AG04450 (cell line): Measurements from ENCODE around the gene SHANK1. TPM values are rescaled to one million over a fixed set of nuclear protein-coding genes. Genes with fewer than 3 reads are reported as not detected.
A peak's percentile ranks its signal among the peaks of the same experiment; 100 is the strongest.

Source experiments
- CTCF ChIA-PET: fragments of 300-600, 350-600 bp; formaldehyde crosslinking; extraction: SDS; loops from one replicate; lab custom pipeline; 2022; ENCODE audit warnings: antibody characterized with exemption, inconsistent platforms; lab: Charles Lee
- POLR2A ChIA-PET: fragments of 350-600 bp; formaldehyde crosslinking; extraction: SDS; loops from one replicate; lab custom pipeline; 2021; ENCODE audit warnings: antibody characterized with exemption, inconsistent platforms; lab: Yijun Ruan, JAX
- DNase-seq: peaks from one replicate; pipeline ENCODE4 v3.0.0-alpha.2; 2011; ENCODE audit warnings: low read depth, low spot score
- H3K27ac ChIP-seq: one replicate; pipeline ENCODE4 v1.5.1; 2012; ENCODE audit warnings: low read depth, low read length, control low read depth
- H3K27me3 ChIP-seq: one replicate; pipeline ENCODE4 v1.6.0; 2012; ENCODE audit warnings: low read length; ENCODE audit not compliant: control insufficient read depth, insufficient read depth
- H3K4me3 ChIP-seq: 2 replicates; pipeline ENCODE4 v1.5.1; 2011; ENCODE audit warnings: mild to moderate bottlenecking, low read depth, low read length, control low read depth
- H3K9me3 ChIP-seq: 2 replicates; pipeline ENCODE4 v1.5.1; 2012; ENCODE audit warnings: low read length; ENCODE audit not compliant: control insufficient read depth, insufficient read depth
- polyA plus RNA-seq: library from polyadenylated mRNA; depleted of rRNA; stranded (reverse); fragments of >200 nt; gene quantifications from 2 replicates; pipeline ENCODE4 v1.2.3, GENCODE V29; 2011
- TF ChIP-seq, protein P1 (sequence below): IDR thresholded peaks from 2 replicates; pipeline ENCODE4 v1.5.1; 2011; ENCODE audit warnings: low read depth, low read length, control low read depth, inconsistent platforms

SHANK1 gene
- polyA plus RNA-seq, 1 experiment = 2.4 TPM

DNA sequence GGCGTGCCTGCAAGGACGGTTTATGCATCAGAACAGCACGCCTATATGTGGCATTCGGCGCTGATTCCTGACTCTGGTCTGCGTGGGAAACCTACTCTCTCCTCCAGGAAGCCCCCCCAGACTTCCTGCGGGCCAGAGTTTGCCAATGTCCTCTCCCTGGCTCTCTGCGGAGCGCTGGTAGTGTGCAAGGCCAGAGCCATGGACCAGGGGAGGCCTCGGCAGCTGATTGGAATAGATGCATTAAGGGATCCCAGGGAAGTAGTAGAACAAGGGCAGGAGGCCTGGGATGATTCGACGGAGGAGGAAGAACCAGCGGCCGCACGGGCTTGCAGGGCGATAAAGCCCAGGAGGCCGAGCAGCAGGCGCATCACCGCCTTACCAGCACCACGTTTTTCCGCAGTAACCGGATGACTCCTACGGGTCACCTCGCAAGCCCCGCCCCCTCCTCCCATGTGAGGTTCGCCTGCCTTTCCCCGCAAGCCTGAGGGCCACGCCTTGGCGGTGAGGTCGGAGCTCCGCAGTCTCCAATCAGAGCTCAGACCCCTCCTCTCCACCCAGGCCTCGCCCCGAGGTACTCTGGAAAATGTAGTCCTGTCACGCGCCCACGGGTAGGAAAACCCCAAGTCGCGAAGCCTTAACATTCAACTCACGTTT is 8.6 kb upstream of the SHANK1 start:
- ChIA-PET POLR2A (interaction anchor here (1.0 kb wide), 1 partner anchor 77 kb away, joined by 3 read pairs; no protein-coding TSS in a partner anchor), CTCF (interaction anchor here (1.9 kb wide), 1 partner anchor 23 kb away, joined by 11 read pairs; no protein-coding TSS in a partner anchor)

GRCh38 chr19:50725911-50726230 is 6.3 kb upstream of the SHANK1 start:
- Histone ChIP-seq H3K9me3 (no peaks in the 10 kb centered on the region; the same call in 1 of the 2 replicates), H3K27me3 (no peaks in the 10 kb centered on the region), H3K27ac (no peak overlapping the region), H3K4me3 (peak overlapping the region; percentile 77)
- TF ChIP-seq, protein P1, sequence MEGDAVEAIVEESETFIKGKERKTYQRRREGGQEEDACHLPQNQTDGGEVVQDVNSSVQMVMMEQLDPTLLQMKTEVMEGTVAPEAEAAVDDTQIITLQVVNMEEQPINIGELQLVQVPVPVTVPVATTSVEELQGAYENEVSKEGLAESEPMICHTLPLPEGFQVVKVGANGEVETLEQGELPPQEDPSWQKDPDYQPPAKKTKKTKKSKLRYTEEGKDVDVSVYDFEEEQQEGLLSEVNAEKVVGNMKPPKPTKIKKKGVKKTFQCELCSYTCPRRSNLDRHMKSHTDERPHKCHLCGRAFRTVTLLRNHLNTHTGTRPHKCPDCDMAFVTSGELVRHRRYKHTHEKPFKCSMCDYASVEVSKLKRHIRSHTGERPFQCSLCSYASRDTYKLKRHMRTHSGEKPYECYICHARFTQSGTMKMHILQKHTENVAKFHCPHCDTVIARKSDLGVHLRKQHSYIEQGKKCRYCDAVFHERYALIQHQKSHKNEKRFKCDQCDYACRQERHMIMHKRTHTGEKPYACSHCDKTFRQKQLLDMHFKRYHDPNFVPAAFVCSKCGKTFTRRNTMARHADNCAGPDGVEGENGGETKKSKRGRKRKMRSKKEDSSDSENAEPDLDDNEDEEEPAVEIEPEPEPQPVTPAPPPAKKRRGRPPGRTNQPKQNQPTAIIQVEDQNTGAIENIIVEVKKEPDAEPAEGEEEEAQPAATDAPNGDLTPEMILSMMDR = no peak
- ChIA-PET CTCF (no interaction called here), POLR2A (no interaction called here)
- no peak for DNase-seq

More for the DNA sequence above, 8.6 kb upstream of the SHANK1 start:
- no peak overlapping the region for H3K27ac ChIP-seq
- TF ChIP-seq, protein P1 = no peak
- H3K27me3 ChIP-seq = no peaks in the 10 kb centered on the region
- no peak for DNase-seq
- H3K9me3 ChIP-seq = no peaks in the 10 kb centered on the region; the same call in 1 of the 2 replicates
- no peak overlapping the region for H3K4me3 ChIP-seq

- POLR2A ChIA-PET = interaction anchor here (0.8 to 1.5 kb wide), 4 partner anchors 9 to 80 kb away, joined by 3 to 15 read pairs (median 8); no protein-coding TSS in a partner anchor
- TF ChIP-seq, protein P1 = no peak
- H3K27ac ChIP-seq = peak overlapping the region; percentile 52
- no peak for DNase-seq
- peak overlapping the region; percentile 77 for H3K4me3 ChIP-seq
- no peaks in the 10 kb centered on the region for H3K27me3 ChIP-seq
- H3K9me3 ChIP-seq = no peaks in the 10 kb centered on the region; the same call in 1 of the 2 replicates
- CTCF ChIA-PET = interaction anchor here (0.6 to 2.1 kb wide), 38 partner anchors 7 to 1210 kb away, joined by 3 to 29 read pairs (median 4); partner anchors contain the start of genes ACP4 and VRK3
These were observed 5.8 kb upstream of the SHANK1 start for GRCh38 chr19:50725218-50725910.

DNA sequence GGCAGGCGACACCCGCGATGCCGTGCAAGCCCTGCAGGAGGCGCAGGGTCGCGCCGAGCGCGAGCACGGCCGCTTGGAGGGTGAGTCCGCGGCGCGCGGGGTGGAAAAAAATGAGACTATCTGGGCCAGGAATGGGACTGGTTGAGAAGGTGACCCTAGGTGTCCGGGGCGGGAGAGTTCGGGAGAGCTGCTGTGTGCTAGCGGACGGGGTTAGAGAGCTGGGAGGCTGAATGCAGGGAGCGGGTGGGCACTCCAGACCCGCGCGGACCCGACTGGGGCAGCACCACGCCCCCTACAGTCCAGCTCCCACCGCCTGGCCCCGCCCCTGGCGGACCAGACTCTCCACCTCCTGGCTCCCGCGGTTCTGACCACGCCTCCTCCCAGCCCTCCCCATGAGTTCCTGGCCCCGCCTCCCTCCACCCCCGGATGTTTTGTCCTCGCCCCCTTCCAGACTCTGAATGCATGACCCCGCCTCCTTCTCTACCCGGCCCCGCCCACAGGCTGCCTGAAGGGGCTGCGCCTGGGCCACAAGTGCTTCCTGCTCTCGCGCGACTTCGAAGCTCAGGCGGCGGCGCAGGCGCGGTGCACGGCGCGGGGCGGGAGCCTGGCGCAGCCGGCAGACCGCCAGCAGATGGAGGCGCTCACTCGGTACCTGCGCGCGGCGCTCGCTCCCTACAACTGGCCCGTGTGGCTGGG is 5.1 kb upstream of the SHANK1 start:
- DNase-seq = peak; percentile 99
- ChIA-PET CTCF (interaction anchor here (0.6 to 2.1 kb wide), 43 partner anchors 8 to 1209 kb away, joined by 3 to 29 read pairs (median 4); partner anchors contain the start of genes ACP4 and VRK3), POLR2A (interaction anchor here (0.5 to 1.5 kb wide), 7 partner anchors 9 to 338 kb away, joined by 3 to 15 read pairs (median 3); no protein-coding TSS in a partner anchor)
- TF ChIP-seq, protein P1 = peak; percentile 78
- Histone ChIP-seq H3K4me3 (peak overlapping the region; percentile 83), H3K9me3 (no peaks in the 10 kb centered on the region; the same call in 1 of the 2 replicates), H3K27me3 (no peaks in the 10 kb centered on the region), H3K27ac (peak overlapping the region; percentile 52)
